Mammary microvascular endothelial cell (primary cell): ENCODE measurements around the gene AGBL4. TPM values are rescaled to one million over a fixed set of nuclear protein-coding genes. Genes with fewer than 3 reads are reported as not detected.

Experiments used
- total RNA-seq: library from RNA; depleted of rRNA; stranded (reverse); fragments of >200 nt; gene quantifications from 2 replicates; pipeline ENCODE4 v1.2.3, GENCODE V29; 2015

AGBL4 gene
- total RNA-seq: not detected in 2 replicates

DNA sequence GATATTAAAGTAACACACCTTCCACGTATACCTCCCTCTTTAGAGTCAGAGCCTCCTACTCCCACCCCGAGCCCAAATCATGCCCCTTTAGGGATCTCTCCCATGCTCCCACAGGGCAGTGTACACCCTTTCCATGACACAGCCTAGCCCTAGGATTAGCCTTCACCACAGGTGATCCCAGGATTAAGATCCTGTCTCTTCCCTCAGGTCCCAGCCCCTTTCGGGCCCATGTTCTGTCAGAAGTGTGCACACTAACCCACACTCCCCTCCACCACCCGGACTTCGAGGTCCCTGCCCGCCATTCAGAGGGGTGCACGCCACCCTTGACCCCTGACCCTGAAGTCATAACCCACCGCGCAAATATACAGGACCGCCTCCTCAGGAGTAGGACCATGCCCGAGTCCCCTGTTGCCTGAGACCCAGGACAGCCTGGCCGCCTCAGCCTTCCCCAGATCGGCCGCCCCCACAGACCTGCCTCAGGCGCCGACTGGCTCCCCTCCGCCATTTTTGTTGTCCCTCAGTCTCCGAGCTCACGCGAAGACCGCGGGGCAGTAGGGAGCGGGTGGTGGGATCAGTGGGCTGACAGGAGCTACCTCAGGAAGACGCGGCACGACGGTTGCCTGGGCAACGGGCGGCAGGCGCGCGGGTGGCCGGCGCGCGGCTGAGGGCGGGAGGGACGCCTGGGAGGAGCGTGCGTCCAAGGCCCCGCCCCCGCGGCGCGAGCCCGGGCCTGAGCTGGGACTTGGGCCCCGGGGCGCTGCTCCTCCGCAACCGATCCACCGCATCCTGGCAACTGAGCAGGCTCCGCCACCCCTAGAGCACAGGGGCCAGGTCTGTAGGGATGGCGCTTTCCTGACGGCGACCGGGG is at the start of gene AGBL4:
Gene AGBL4 (minus strand): TSS at position 663 of the 868 bp plus-strand sequence.

DNA sequence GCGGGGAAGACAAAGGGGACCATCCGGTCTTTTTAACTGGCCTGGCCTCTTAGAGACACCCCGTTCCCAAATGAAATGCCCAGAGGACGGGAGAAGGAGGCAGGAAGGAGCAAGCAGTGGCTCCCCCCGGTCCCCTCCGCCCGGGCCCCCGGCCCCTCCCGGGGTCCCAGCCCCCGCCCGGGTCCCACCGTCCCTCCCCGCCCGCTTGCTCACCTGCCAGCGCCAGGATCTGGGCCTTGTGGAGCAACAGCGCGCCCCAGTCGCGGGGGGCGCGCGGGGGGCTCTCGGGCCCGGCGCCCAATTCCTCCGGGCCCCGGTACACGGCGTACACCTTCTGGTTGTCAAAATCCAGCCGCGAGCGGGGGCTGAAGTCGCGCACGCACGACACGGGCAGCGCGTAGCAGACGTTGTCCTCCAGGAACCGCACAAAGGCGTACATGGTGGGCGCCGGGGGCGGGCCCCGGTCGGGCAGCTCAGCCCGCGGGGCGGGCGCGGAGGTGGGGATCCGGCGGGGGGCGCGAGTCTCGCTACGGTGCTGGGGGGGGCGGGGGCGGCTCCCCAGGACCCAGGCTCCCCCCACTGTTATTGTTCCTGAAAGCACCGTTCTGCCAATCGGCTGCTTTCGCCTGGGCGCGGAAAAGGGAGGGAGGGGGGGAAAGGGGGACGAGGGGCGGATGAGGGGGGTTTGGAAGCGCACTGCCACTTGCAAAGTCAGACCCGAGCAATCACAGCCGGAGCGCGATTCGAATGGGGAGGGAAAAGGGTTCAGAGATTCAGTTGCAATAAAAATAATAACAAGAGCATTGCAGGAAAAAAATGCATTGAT is 1247.1 kb downstream of the AGBL4 start, which contains the start of gene BEND5:
Gene BEND5 (minus strand): TSS at position 499 of the 826 bp plus-strand sequence. CDS start 60 bp downstream, at position 439.

Other genes starting within 250 kb of the AGBL4 start
- not detected in 2 replicates for gene ELAVL4, start 85.0 kb upstream of the AGBL4 start, total RNA-seq